Measurements from ENCODE around the gene CX3CR1.

DNA sequence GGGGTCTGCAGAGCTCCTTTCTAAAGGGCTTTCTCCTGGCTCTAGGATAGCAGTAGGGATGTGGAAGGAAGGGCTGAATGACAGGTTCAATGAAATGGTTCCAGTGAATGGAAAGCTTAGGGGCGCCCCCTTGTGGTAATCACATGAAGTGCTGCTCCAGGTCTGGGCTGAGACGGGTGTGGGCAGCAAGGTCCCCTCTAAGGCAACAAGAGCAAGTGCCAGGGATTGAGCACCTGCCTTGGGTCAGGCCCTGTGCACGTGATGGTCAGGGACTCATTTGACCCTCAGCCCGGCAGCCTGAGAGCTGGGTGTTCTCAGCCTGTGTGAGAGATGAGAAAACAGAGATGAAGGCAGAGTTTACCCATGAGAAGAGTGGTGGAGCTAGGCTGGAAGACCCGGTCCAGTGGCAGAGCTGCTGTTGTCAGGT is 12.1 kb upstream of the CX3CR1 start:
- TF ChIP-seq, protein P1, sequence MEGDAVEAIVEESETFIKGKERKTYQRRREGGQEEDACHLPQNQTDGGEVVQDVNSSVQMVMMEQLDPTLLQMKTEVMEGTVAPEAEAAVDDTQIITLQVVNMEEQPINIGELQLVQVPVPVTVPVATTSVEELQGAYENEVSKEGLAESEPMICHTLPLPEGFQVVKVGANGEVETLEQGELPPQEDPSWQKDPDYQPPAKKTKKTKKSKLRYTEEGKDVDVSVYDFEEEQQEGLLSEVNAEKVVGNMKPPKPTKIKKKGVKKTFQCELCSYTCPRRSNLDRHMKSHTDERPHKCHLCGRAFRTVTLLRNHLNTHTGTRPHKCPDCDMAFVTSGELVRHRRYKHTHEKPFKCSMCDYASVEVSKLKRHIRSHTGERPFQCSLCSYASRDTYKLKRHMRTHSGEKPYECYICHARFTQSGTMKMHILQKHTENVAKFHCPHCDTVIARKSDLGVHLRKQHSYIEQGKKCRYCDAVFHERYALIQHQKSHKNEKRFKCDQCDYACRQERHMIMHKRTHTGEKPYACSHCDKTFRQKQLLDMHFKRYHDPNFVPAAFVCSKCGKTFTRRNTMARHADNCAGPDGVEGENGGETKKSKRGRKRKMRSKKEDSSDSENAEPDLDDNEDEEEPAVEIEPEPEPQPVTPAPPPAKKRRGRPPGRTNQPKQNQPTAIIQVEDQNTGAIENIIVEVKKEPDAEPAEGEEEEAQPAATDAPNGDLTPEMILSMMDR (conservative IDR thresholded peaks at IDR 0.05; ENCODE audit: low read depth, low read length): peak; percentile 96
- no peak for TF ChIP-seq EZH2phosphoT487 (IDR thresholded peaks at IDR 0.05; ENCODE audit: borderline replicate concordance, low read length)
